PC-3 (cell line): ENCODE data around the gene RAB31.

Experiments
- CTCF ChIP-seq: fragments of 300-600 bp; sonication (generic); conservative IDR thresholded peaks from 2 replicates; pipeline ENCODE4 v1.5.1; 2017; ENCODE audit warnings: antibody characterized with exemption, low read depth, mild to moderate bottlenecking, low read length
- EZH2 ChIP-seq: fragments of 300-600 bp; sonication (generic); IDR thresholded peaks from one replicate; pipeline ENCODE4 v1.6.1; 2017; ENCODE audit warnings: antibody characterized with exemption, mild to moderate bottlenecking, low read length; ENCODE audit not compliant: unreplicated experiment
- EZH2phosphoT487 ChIP-seq: fragments of 300-600 bp; sonication (generic); IDR thresholded peaks from 2 replicates; pipeline ENCODE4 v1.6.1; 2018; ENCODE audit warnings: mild to moderate bottlenecking, antibody characterized with exemption, low read length, borderline replicate concordance

GRCh38 chr18:9771977-9772660 is 64.0 kb downstream of the RAB31 start:
- TF ChIP-seq EZH2 (no peak), CTCF (no peak), EZH2phosphoT487 (no peak)
